HG03039 (cell line): ENCODE measurements around the gene ZNF175.
A peak's percentile ranks its signal among the peaks of the same experiment; 100 is the strongest.

Experiments used
- ATAC-seq: cut with Tn5 transposase; IDR thresholded peaks from one replicate; pipeline ENCODE4 v1.9.1; 2021; ENCODE audit warnings: mild to moderate bottlenecking, moderate library complexity; ENCODE audit not compliant: unreplicated experiment

Gene ZNF175

GRCh38 chr19:51570962-51571575 lies at the start of gene ZNF175:
Gene ZNF175 (plus strand): TSS chr19:51571283. CDS start chr19:51573330, 2,047 bp downstream.
- peak; percentile 71 for ATAC-seq

GRCh38 chr19:51521357-51521756 lies 49.7 kb upstream of the ZNF175 start:
- ATAC-seq: no peak

GRCh38 chr19:51521781-51522180 lies 49.3 kb upstream of the ZNF175 start:
- ATAC-seq: no peak

GRCh38 chr19:51524666-51525264 lies 46.3 kb upstream of the ZNF175 start:
- no peak for ATAC-seq

- no peak for ATAC-seq
Measured at GRCh38 chr19:51525651-51526050, 45.4 kb upstream of the ZNF175 start.

DNA sequence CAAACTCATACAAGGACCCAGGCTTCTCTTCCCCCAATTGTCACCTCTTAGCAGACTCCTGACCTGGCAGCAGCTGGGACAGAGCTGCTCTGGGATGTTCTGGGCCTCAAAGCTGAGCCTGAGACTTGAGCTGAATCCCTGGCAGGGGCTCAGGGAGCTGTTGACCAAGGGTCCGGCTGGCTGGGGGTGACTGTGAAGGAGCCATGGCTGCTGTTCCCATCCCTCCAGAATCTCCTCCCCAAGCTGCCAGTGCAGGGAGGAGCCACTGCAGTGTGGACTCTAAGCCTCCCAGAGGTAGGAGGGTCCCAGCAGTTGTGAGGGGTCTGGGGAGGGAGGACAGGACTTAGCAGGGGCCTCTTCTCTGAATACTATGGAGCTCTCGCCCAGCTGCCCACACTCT lies 41.8 kb upstream of the ZNF175 start:
- no peak for ATAC-seq

- ATAC-seq: no peak
Measured at GRCh38 chr19:51530616-51531015, 40.5 kb upstream of the ZNF175 start.

- peak; percentile 61 for ATAC-seq
Measured at GRCh38 chr19:51531349-51532315, 39.5 kb upstream of the ZNF175 start, which contains the start of gene SIGLEC6. Gene SIGLEC6 (minus strand): TSS chr19:51531670. CDS start chr19:51531648, 22 bp downstream.

DNA sequence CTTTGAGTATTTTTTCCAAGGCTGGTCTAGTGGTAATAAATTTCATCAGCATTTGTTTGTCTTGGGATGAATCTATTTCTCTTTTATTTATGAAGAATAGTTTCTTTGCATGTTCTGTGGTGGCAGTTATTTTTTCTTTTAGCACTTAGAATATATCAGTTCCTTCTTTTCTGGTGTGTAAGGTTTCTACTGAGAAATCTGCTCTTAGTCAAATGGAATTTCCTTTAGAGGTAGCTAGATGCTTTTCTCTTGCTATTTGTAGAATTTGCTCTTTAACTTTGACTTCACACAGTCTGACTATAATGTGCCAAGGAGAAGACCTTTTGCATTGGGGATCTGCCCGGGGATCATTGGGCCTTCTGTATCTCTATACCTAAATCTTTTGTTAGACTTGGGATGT lies 35.5 kb upstream of the ZNF175 start:
- ATAC-seq: no peak

- ATAC-seq: no peak
Measured at GRCh38 chr19:51539821-51540366, 31.2 kb upstream of the ZNF175 start.

DNA sequence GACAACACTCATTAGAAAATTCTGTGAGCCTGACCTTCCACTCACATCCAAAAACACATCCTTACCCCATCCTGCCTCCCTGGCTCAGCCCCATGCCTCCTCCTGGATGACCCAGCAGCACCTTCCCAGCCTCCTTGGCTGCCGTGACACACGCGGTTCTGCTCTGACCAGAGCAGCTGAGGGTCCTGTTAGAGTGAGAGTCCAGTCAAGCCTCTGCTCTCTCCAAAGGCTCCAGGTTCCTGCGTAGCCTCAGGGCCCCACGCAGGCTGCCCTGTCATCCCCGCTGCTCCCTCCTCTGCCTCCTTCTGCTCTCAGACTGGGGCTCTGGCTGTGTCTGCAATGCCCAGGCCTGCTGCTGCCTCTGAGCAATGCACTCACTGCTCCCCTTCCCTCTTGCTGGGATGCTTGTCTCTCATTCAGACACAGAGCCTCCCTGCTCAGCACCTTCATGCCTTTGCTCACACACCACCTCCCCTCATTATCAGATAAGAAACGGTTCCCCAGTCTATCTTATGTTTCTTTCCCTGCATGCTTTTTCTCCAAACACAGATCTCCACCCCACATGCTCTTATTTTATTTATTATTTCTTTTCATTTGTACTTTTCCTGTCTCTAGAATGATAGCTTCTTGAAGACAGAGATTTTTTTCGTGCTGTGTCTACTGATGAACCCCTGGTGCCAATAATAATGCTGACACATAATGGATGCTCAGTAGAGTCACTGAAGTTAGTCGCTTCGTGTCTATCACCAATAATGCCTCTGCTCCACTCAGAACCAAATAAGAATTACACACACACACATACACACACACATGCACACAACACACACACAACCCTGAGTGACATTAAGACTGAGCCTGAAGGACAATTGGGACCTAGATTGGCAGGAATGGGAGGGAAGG lies 29.4 kb upstream of the ZNF175 start:
- ATAC-seq: no peak

- ATAC-seq: no peak
Measured at GRCh38 chr19:51542699-51543098, 28.4 kb upstream of the ZNF175 start.

- no peak for ATAC-seq
Measured at GRCh38 chr19:51544038-51544437, 27.0 kb upstream of the ZNF175 start.

DNA sequence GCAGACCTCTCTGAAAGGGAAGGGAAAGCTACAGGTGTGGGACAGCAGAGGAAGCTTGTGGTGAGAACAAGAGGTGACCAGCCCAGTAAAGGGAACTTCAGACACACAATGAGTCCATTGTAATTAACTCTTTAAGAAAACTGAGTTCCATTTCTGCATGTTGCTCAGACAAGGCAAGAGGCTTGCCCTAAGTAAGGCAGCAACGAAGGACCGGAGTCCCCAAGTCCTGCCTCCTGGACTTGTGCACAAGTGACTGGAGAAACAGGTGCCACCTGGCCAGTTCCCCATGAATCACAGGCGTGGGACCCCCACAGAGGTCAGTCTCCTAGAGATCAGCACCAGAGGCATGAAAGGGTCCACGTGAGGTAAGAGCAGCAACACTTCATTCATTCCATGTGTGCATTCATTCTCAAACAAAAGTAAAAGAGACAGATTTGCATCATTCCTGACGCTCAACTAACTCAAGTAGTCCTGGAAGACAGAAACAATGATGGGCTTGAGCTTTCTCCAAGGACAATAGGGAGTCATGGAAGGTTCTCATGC lies 24.9 kb upstream of the ZNF175 start:
- no peak for ATAC-seq

GRCh38 chr19:51546650-51547396 lies 24.3 kb upstream of the ZNF175 start:
- no peak for ATAC-seq

DNA sequence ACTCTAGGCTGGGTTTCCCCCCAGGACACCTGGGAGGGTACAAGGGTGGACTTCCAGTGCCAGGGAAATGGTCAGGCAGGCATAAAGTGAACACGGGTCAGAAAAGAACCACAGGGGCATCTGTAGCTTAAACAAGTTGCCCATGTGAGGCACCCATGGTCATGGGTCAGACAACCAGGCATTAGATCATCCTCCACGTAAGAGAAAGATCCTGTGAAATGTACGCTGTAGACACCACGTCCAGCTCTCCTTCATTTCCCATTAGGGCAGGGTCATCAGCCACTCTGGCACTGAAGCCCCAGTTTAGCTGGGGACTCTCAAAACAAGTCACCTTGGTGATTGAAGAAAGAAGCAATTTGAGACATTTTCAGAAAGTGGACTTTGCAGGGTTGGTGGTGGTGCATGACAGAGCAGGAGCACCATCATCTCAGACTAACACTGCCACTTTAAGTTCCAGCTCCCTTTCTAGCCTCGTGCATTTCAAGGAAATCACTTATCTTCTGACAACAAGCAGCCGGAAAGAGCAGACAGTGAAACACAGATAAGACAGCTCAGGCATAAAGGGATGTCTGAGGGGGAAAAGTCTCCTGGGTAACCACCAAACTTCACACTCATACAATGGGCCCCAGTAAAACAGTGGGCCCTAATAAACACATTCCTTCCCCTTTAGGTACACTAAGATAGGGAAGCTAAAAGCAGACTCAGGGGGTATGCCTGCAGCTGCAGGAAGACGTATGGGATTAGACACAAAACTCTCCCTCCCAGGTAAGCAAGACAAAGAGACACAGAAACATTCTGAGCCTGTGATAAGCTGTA lies 23.5 kb upstream of the ZNF175 start:
- ATAC-seq: no peak

- no peak for ATAC-seq
Measured at GRCh38 chr19:51548213-51548651, 22.9 kb upstream of the ZNF175 start.

- ATAC-seq: no peak
Measured at GRCh38 chr19:51548891-51549305, 22.2 kb upstream of the ZNF175 start.
